A673 (cell line): Measurements from ENCODE around the gene GPR17.

Experiments
- CTCF ChIP-seq: fragments of 300-800, 200-600 bp; sonication (generic); conservative IDR thresholded peaks from 2 replicates; pipeline ENCODE4 v1.5.1; 2017; ENCODE audit warnings: low read depth, mild to moderate bottlenecking, antibody characterized with exemption, low read length, moderate library complexity, mixed read lengths
- EZH2 ChIP-seq: fragments of 200-600 bp; sonication (generic); IDR thresholded peaks from 2 replicates; pipeline ENCODE4 v1.6.1; 2017; ENCODE audit warnings: borderline replicate concordance, low read depth, mild to moderate bottlenecking, mixed read lengths, antibody characterized with exemption, low read length; ENCODE audit not compliant: poor library complexity, severe bottlenecking

- no peak for TF ChIP-seq CTCF
- TF ChIP-seq EZH2 = no peak
These were observed 14.4 kb upstream of the GPR17 start for GRCh38 chr2:127631541-127631996.
